ENCODE data around the gene HHIP.

GRCh38 chr4:144659447-144659846, 13.5 kb downstream of the HHIP start:
- no peak for TF ChIP-seq POLR2A (IDR thresholded peaks at IDR 0.05)
- TF ChIP-seq CTCF (IDR thresholded peaks at IDR 0.05), result no peak
